Testis (tissue), 3 donors: ENCODE results near the gene HDAC7. TPM values are rescaled to one million over a fixed set of nuclear protein-coding genes. Genes with fewer than 3 reads are reported as not detected.
A peak's percentile ranks its signal among the peaks of the same experiment; 100 is the strongest.
"Not testable (repeated sequence)": the region's sequence is repeated elsewhere in the genome, so short reads cannot be mapped to it uniquely, and the experiment has no call there.

Experiments used
- DNase-seq: peaks from one replicate; pipeline ENCODE4 v3.0.0-alpha.2; 2019
- H3K27ac ChIP-seq, 2 donors: fragments of 200-600 bp; sonication (generic); one replicate each; pipeline ENCODE4 v1.5.1; 2019
- H3K27me3 ChIP-seq: fragments of 200-600 bp; sonication (generic); one replicate; pipeline ENCODE4 v1.5.1; 2019
- H3K36me3 ChIP-seq: fragments of 200-600 bp; sonication (generic); one replicate; pipeline ENCODE4 v1.5.1; 2017; ENCODE audit warnings: low read depth; ENCODE audit errors: missing control alignments
- H3K4me1 ChIP-seq: fragments of 200-600 bp; sonication (generic); one replicate; pipeline ENCODE4 v1.5.1; 2019
- H3K4me3 ChIP-seq, 2 donors: fragments of 200-600 bp; sonication (generic); one replicate each; pipeline ENCODE4 v1.5.1; 2017 to 2019
- H3K9me3 ChIP-seq: fragments of 200-600 bp; sonication (generic); one replicate; pipeline ENCODE4 v1.5.1; 2017
- CTCF ChIP-seq, 3 experiments: fragments of 450-650 bp in 2 of 3; fragments of 200-600 bp in 1 of 3; sonication (generic) in 1 of 3; IDR thresholded peaks; one replicate each; pipeline ENCODE4 v1.5.1; 2016 to 2019; ENCODE audit warnings: antibody characterized with exemption in 3 of 3, mild to moderate bottlenecking in 2 of 3, moderate library complexity in 1 of 3
- POLR2A ChIP-seq: fragments of 450-650 bp; IDR thresholded peaks from one replicate; pipeline ENCODE4 v1.6.1; 2017; ENCODE audit warnings: antibody characterized with exemption, mild to moderate bottlenecking, moderate library complexity
- WGBS, 2 donors: methylation state at CpG; one replicate each; pipeline ENCODE4 v1.1.5; 2018; 5-methylcytosine and 5-hydroxymethylcytosine counted together
- intact Hi-C: fragments of 100-400 bp; cut with DNase I; formaldehyde crosslinking; loops from one replicate; pipeline ENCODE4 v1.15.1; 2023; ENCODE audit warnings: low total_unique reads
- polyA plus RNA-seq: library from polyadenylated mRNA; stranded (reverse); fragments of 350-450 nt; fragmentation: Illumina TruSeq; extraction: RNeasy Lipid Tissue Mini Kit (QIAGEN cat#74804); gene quantifications from one replicate; pipeline ENCODE4 v1.2.3, GENCODE V29; 2014; ENCODE audit warnings: low read depth, low replicate concordance; ENCODE audit not compliant: insufficient read depth
- total RNA-seq, 2 donors: library from RNA; depleted of rRNA; stranded (reverse); fragments of >200 nt; gene quantifications; one replicate each; pipeline ENCODE4 v1.2.3, GENCODE V29; 2016

The HDAC7 gene
- total and polyA plus RNA-seq, 3 donors from 2014 or later: 28.2 to 70.0 (median 39.9) TPM

DNA sequence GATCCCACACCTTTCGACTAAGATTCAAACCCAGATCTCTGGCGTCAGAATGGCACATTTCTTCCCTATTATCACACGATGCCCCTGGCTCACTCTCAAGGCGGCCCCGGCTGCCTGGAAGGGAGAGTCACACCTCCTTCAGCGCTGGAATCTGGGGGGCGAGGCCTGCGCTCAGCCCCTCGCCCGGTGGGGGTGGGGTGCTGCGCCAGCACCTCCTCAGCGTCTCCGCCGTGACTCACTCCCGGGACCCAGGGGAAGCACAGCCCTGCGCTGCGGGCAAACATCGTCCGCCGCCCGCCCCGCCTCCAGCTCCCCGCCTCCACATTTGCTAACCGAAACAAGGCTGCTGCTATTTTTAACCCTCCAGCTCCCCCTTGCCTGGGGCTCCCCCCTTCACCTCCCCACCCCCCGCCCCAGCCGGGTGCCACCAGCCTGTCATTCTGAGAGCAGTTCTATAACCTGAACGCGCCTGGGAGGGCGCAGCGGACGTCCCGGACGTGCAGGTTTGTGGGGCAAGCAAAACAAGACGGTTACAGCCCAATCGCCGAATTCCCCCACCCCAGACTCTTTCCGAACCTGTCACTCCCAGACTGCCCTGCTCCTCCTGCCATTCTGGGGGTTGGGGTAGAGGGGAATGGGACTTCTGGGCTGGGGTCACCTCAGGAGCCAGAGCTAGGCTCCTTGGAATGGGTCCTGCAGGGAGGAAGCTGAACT is 6.7 kb downstream of the HDAC7 start:
- Histone ChIP-seq H3K27ac (peak overlapping the region; percentile 91 to 94), H3K27me3 (no peaks in the 10 kb centered on the region), H3K4me3 (peak overlapping the region; percentile 22 to 59), H3K9me3 (no peaks in the 10 kb centered on the region), H3K4me1 (peaks cover 66% of the 10 kb centered on the region), H3K36me3 (no peaks in the 10 kb centered on the region)
- WGBS, 2 donors: 1% methylated on average over 10 to 37 of the region's 37 CpGs
- no peak for TF ChIP-seq CTCF (IDR thresholded peaks at IDR 0.05)
- no peak for TF ChIP-seq POLR2A
- peak; percentile 88 for DNase-seq
- intact Hi-C loops: no loop called here

- Histone ChIP-seq H3K27ac (peak overlapping the region; percentile 91 to 94), H3K9me3 (no peaks in the 10 kb centered on the region), H3K27me3 (no peaks in the 10 kb centered on the region), H3K36me3 (no peaks in the 10 kb centered on the region), H3K4me3 (peak overlapping the region in 1 of 2 donors; percentile 59), H3K4me1 (peaks cover 70% of the 10 kb centered on the region)
- 28 to 35% methylated on average over 13 to 14 of the region's 14 CpGs for WGBS, 2 donors
- DNase-seq: peak; percentile 78
- TF ChIP-seq CTCF (IDR thresholded peaks at IDR 0.05): no peak
- no peak for TF ChIP-seq POLR2A
- intact Hi-C loops: no loop called here
These were observed 7.9 kb downstream of the HDAC7 start for GRCh38 chr12:47811581-47812484.

DNA sequence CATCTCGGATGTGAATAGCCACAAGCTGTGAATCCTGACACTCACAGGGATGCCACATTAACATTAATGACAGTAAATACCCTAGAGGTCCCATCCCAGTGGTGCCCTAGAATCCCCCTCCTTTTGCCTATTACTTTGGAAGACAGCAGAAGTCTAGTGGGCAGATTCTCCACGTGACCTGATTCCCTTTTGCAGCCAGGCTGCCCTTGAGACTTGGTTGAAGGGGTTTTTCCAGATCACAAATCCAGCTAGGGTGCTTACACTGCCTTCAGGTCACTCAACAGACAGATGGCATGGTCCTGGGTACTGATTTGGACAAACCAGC is 8.7 kb downstream of the HDAC7 start:
- DNase-seq: no peak
- H3K27ac ChIP-seq: peak overlapping the region; percentile 91 to 94
- H3K4me3 ChIP-seq: no peak overlapping the region
- peaks cover 64% of the 10 kb centered on the region for H3K4me1 ChIP-seq
- no peaks in the 10 kb centered on the region for H3K36me3 ChIP-seq
- H3K9me3 ChIP-seq: no peaks in the 10 kb centered on the region
- no peaks in the 10 kb centered on the region for H3K27me3 ChIP-seq
- TF ChIP-seq POLR2A (no peak), CTCF (IDR thresholded peaks at IDR 0.05) (peak in 1 of 3 experiments; percentile 0)
- WGBS, 2 donors: 42 to 51% methylated on average over 2 of the region's 2 CpGs
- intact Hi-C loops: no loop called here

DNA sequence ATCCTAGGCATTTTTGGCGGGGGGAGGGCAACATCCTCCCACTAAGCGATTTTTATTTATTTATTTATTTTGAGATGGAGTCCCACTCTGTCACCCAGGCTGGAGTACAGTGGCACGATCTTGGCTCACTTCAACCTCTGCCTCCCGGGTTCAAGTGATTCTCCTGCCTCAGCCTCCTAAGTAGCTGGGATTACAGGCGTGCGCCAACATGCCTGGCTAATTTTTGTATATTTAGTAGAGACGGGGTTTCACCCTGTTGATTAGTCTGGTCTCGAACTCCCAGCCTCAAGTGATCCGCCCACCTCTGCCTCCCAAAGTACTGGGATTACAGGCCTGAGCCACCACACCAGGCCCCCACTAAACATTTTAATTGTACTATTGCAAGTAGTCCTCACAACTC is 10.2 kb downstream of the HDAC7 start:
- intact Hi-C loops, H3K9me3 ChIP-seq, H3K36me3 ChIP-seq, H3K27ac ChIP-seq, H3K27me3 ChIP-seq, DNase-seq, H3K4me3 ChIP-seq: not testable (repeated sequence)
- WGBS, 2 donors: 88 to 93% methylated on average over 9 of the region's 9 CpGs
- H3K4me1 ChIP-seq: peaks cover 72% of the 10 kb centered on the region

- intact Hi-C loops: no loop called here
- Histone ChIP-seq H3K4me1 (peaks cover 72% of the 10 kb centered on the region), H3K27ac (peak overlapping the region; percentile 4 to 72), H3K9me3 (no peaks in the 10 kb centered on the region), H3K27me3 (no peaks in the 10 kb centered on the region), H3K4me3 (no peak overlapping the region), H3K36me3 (no peaks in the 10 kb centered on the region)
- 74 to 82% methylated on average over 9 of the region's 9 CpGs for WGBS, 2 donors
- DNase-seq: no peak
- TF ChIP-seq POLR2A: no peak
- TF ChIP-seq CTCF (IDR thresholded peaks at IDR 0.05): no peak
These were observed 10.9 kb downstream of the HDAC7 start for GRCh38 chr12:47808574-47809365.
